CD14-positive monocyte (primary cell): ENCODE data around the gene VAV2. TPM values are rescaled to one million over a fixed set of nuclear protein-coding genes. Genes with fewer than 3 reads are reported as not detected.

Experiments used
- DNase-seq, 3 donors: peaks; one replicate each; pipeline ENCODE4 v3.0.0-alpha.2; 2011 to 2022
- H2AFZ ChIP-seq: 2 replicates; pipeline ENCODE4 v1.6.0; 2012; ENCODE audit warnings: mild to moderate bottlenecking, low read depth, low read length, inconsistent platforms; ENCODE audit not compliant: insufficient read depth, poor library complexity, severe bottlenecking
- H3K27ac ChIP-seq, 2 donors: 1 replicate in 1 of 2; 2 replicates in 1 of 2; pipeline ENCODE4 v1.5.1; 2012 to 2013; ENCODE audit warnings: low read length in 2 of 2, control low read depth in 1 of 2, inconsistent platforms in 1 of 2, low read depth in 1 of 2, mild to moderate bottlenecking in 1 of 2
- H3K27me3 ChIP-seq, 2 donors: one replicate each; pipeline versions ENCODE4 v1.6.0 to v1.6.1; 2011 to 2013; ENCODE audit warnings: low read length in 2 of 2; ENCODE audit not compliant: control insufficient read depth in 2 of 2, insufficient read depth in 2 of 2
- H3K36me3 ChIP-seq, 2 donors: replicated peaks in 1 of 2; 1 replicate in 1 of 2; 2 replicates in 1 of 2; pipeline versions ENCODE4 v1.5.1 to v1.6.1; 2012 to 2013; ENCODE audit warnings: low read length in 2 of 2, control low read depth in 1 of 2, inconsistent platforms in 1 of 2, mild to moderate bottlenecking in 1 of 2; ENCODE audit not compliant: insufficient read depth in 2 of 2, control insufficient read depth in 1 of 2
- H3K4me1 ChIP-seq, 2 donors: 1 replicate in 1 of 2; 2 replicates in 1 of 2; pipeline versions ENCODE4 v1.5.1 to v1.6.1; 2012 to 2013; ENCODE audit warnings: low read length in 2 of 2, control low read depth in 1 of 2, inconsistent platforms in 1 of 2, mild to moderate bottlenecking in 1 of 2, moderate library complexity in 1 of 2; ENCODE audit not compliant: insufficient read depth in 2 of 2, control insufficient read depth in 1 of 2
- H3K4me2 ChIP-seq: replicated peaks from 2 replicates; pipeline ENCODE3; 2012; ENCODE audit warnings: low read length, moderate library complexity, mild to moderate bottlenecking; ENCODE audit not compliant: poor library complexity, severe bottlenecking; ENCODE audit errors: extremely low read depth
- H3K4me3 ChIP-seq, 3 experiments: fragments of 200-600 bp in 1 of 3; sonication (generic) in 1 of 3; replicated peaks in 1 of 3; 1 replicate in 2 of 3; 2 replicates in 1 of 3; pipeline ENCODE4 v1.5.1; 2011 to 2013; ENCODE audit warnings: low read length in 3 of 3, mild to moderate bottlenecking in 3 of 3, control low read depth in 2 of 3, low read depth in 2 of 3, inconsistent platforms in 1 of 3, moderate library complexity in 1 of 3
- H3K79me2 ChIP-seq: 2 replicates; pipeline ENCODE4 v1.6.0; 2012; ENCODE audit warnings: mild to moderate bottlenecking, control low read depth, inconsistent platforms, low read length, moderate library complexity; ENCODE audit not compliant: insufficient read depth
- H3K9ac ChIP-seq: 2 replicates; pipeline ENCODE4 v1.6.0; 2017; ENCODE audit warnings: low read length, mild to moderate bottlenecking; ENCODE audit not compliant: insufficient read depth, poor library complexity, severe bottlenecking
- H3K9me3 ChIP-seq, 2 donors: replicated peaks in 1 of 2; 1 replicate in 1 of 2; 2 replicates in 1 of 2; pipeline versions ENCODE4 v1.5.1 to v1.6.1; 2012 to 2013; ENCODE audit warnings: low read length in 2 of 2, control low read depth in 1 of 2; ENCODE audit not compliant: control insufficient read depth in 1 of 2, insufficient read depth in 1 of 2
- H4K20me1 ChIP-seq: 2 replicates; pipeline ENCODE4 v1.6.0; 2012; ENCODE audit warnings: mild to moderate bottlenecking, low read length, control low read depth, moderate library complexity; ENCODE audit not compliant: insufficient read depth
- H3K27ac Mint-ChIP-seq, 7 donors: one replicate each; pipeline ENCODE4 v1.8.0; 2020; ENCODE audit warnings: mild to moderate bottlenecking in 7 of 7, mixed read lengths in 7 of 7, moderate library complexity in 6 of 7, inconsistent platforms in 2 of 7
- H3K27me3 Mint-ChIP-seq, 3 donors: one replicate each; pipeline ENCODE4 v1.8.0; 2021 to 2022; ENCODE audit warnings: low read depth in 3 of 3, mild to moderate bottlenecking in 3 of 3, mixed read lengths in 3 of 3, moderate library complexity in 3 of 3, inconsistent platforms in 1 of 3
- H3K36me3 Mint-ChIP-seq, 2 donors: one replicate each; pipeline ENCODE4 v1.8.0; 2020; ENCODE audit warnings: mixed read lengths in 2 of 2, inconsistent platforms in 1 of 2, mild to moderate bottlenecking in 1 of 2
- H3K4me1 Mint-ChIP-seq: one replicate; pipeline ENCODE4 v1.8.0; 2020; ENCODE audit warnings: mild to moderate bottlenecking, mixed read lengths
- H3K4me3 Mint-ChIP-seq, 2 donors: one replicate each; pipeline ENCODE4 v1.8.0; 2020; ENCODE audit warnings: mild to moderate bottlenecking in 2 of 2, mixed read lengths in 2 of 2, moderate library complexity in 1 of 2
- H3K9me3 Mint-ChIP-seq, 7 donors: one replicate each; pipeline ENCODE4 v1.8.0; 2020 to 2022; ENCODE audit warnings: mixed read lengths in 7 of 7, mild to moderate bottlenecking in 6 of 7, moderate library complexity in 6 of 7, inconsistent platforms in 2 of 7
- WGBS: methylation state at CpG from one replicate; pipeline ENCODE4 v1.1.5; 2013; ENCODE audit warnings: missing lambda C conversion rate; ENCODE audit not compliant: insufficient coverage; 5-methylcytosine and 5-hydroxymethylcytosine counted together
- intact Hi-C, 2 donors: fragments of 100-400 bp; cut with micrococcal nuclease; formaldehyde crosslinking; loops; one replicate each; pipeline versions ENCODE4 v1.15.0 to v1.15.1; 2023
- polyA plus RNA-seq, 3 donors: library from polyadenylated mRNA; depleted of rRNA in 1 of 3; unstranded in 2 of 3; stranded (reverse) in 1 of 3; fragments of 300-500 nt in 2 of 3; fragments of >200 nt in 1 of 3; fragmentation: Illumina TruSeq in 2 of 3; gene quantifications; 1 replicate in 2 of 3; 2 replicates in 1 of 3; pipeline ENCODE4 v1.2.3, GENCODE V29; 2012 to 2021
- TF ChIP-seq, protein P1 (sequence below): fragments of 200-600 bp; IDR thresholded peaks from one replicate; pipeline ENCODE4 v1.8.0; 2022; ENCODE audit warnings: antibody characterized with exemption, mild to moderate bottlenecking

VAV2 gene
- polyA plus RNA-seq, 3 donors = 2.3 to 13.6 (median 2.3) TPM

GRCh38 chr9:133874060-133874657 lies 118.0 kb downstream of the VAV2 start:
- H3K27ac Mint-ChIP-seq = no peak overlapping the region
- no peak overlapping the region for H3K27ac ChIP-seq
- no peak overlapping the region for H3K9ac ChIP-seq
- no peaks in the 10 kb centered on the region for H3K79me2 ChIP-seq
- H2AFZ ChIP-seq = no peak overlapping the region
- no peaks in the 10 kb centered on the region for H3K9me3 ChIP-seq
- H3K4me2 ChIP-seq = no peak overlapping the region
- no peak for DNase-seq
- no peak overlapping the region for H3K4me3 Mint-ChIP-seq
- peaks cover 0 to 5% of the 10 kb centered on the region in 2 donors for H3K27me3 ChIP-seq
- peaks cover 11% of the 10 kb centered on the region in 2 donors for H3K4me1 ChIP-seq
- peaks cover 31% of the 10 kb centered on the region for H4K20me1 ChIP-seq
- H3K4me1 Mint-ChIP-seq = peaks cover 13% of the 10 kb centered on the region
- no peak overlapping the region for H3K4me3 ChIP-seq
- intact Hi-C loops = no loop called here
- peaks cover 2 to 20% (median 12%) of the 10 kb centered on the region in 3 donors for H3K27me3 Mint-ChIP-seq
- 98% methylated on average over 11 of the region's 14 CpGs for WGBS
- H3K36me3 Mint-ChIP-seq = peaks cover 0 to 2% of the 10 kb centered on the region in 2 donors
- H3K9me3 Mint-ChIP-seq = peaks cover 0 to 2% (median 0%) of the 10 kb centered on the region in 7 donors
- TF ChIP-seq, protein P1, sequence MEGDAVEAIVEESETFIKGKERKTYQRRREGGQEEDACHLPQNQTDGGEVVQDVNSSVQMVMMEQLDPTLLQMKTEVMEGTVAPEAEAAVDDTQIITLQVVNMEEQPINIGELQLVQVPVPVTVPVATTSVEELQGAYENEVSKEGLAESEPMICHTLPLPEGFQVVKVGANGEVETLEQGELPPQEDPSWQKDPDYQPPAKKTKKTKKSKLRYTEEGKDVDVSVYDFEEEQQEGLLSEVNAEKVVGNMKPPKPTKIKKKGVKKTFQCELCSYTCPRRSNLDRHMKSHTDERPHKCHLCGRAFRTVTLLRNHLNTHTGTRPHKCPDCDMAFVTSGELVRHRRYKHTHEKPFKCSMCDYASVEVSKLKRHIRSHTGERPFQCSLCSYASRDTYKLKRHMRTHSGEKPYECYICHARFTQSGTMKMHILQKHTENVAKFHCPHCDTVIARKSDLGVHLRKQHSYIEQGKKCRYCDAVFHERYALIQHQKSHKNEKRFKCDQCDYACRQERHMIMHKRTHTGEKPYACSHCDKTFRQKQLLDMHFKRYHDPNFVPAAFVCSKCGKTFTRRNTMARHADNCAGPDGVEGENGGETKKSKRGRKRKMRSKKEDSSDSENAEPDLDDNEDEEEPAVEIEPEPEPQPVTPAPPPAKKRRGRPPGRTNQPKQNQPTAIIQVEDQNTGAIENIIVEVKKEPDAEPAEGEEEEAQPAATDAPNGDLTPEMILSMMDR = no peak
- no peaks in the 10 kb centered on the region for H3K36me3 ChIP-seq

DNA sequence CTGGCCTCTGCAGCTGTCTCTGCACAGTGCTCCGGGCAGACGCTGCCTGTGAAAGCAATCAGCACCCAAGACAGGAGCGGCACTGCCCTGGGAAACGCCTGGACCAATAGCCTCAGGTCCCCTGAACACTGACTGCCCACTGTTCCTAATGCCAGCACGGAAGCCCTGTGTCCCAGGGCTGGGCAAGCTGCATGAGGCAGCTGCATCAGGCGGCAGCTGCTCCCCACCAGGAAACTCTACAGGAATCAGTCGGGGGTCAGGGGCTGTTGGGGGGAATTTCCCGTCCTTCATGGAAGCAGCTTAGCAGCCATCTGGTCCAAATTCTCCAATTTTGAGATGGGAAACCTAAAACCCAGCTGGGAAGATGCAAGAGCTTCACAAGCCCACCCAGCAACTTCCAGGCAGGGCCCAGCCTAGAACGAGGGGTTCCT lies 118.6 kb downstream of the VAV2 start:
- H3K27me3 ChIP-seq = peaks cover 0 to 5% of the 10 kb centered on the region in 2 donors

More for the DNA sequence above, 118.6 kb downstream of the VAV2 start:
- Histone ChIP-seq H3K9me3 (no peaks in the 10 kb centered on the region), H3K79me2 (no peaks in the 10 kb centered on the region), H2AFZ (no peak overlapping the region), H4K20me1 (peaks cover 26% of the 10 kb centered on the region), H3K36me3 (no peaks in the 10 kb centered on the region), H3K27ac (no peak overlapping the region), H3K4me2 (no peak overlapping the region), H3K4me3 (no peak overlapping the region), H3K4me1 (peaks cover 11% of the 10 kb centered on the region in 2 donors), H3K9ac (no peak overlapping the region)
- WGBS = 95% methylated on average over 9 of the region's 9 CpGs
- no peak overlapping the region for H3K4me3 Mint-ChIP-seq
- peak overlapping the region in 1 of 7 donors; percentile 48 for H3K27ac Mint-ChIP-seq
- H3K27me3 Mint-ChIP-seq = peaks cover 2 to 23% (median 13%) of the 10 kb centered on the region in 3 donors
- H3K4me1 Mint-ChIP-seq = peaks cover 13% of the 10 kb centered on the region
- no peak for DNase-seq
- TF ChIP-seq, protein P1 = no peak
- intact Hi-C loops = no loop called here
- H3K36me3 Mint-ChIP-seq = peaks cover 0 to 2% of the 10 kb centered on the region in 2 donors
- peaks cover 0 to 2% (median 0%) of the 10 kb centered on the region in 7 donors for H3K9me3 Mint-ChIP-seq
